SK-N-SH treated with all-trans-retinoic acid at 6 μM for 48 hours (cell line): Measurements from ENCODE around the gene NCK2.

Experiments used
- ATAC-seq: fragments of 200-7000 bp; cut with Tn5 transposase; 3 replicates; pipeline ENCODE4 v1.9.1; 2020; ENCODE audit warnings: mild to moderate bottlenecking, moderate library complexity
- BACH2 ChIP-seq: fragments of 250-450 bp; sonication (Bioruptor Pico); IDR thresholded peaks from 2 replicates; pipeline ENCODE4 v1.9.0; 2021; ENCODE audit warnings: mild to moderate bottlenecking, borderline replicate concordance
- CREB5 ChIP-seq: fragments of 250-450 bp; sonication (Bioruptor Pico); IDR thresholded peaks from 2 replicates; pipeline ENCODE4 v1.5.1; 2020; ENCODE audit warnings: low read depth, mild to moderate bottlenecking, moderate library complexity
- CSDC2 ChIP-seq: fragments of 250-450 bp; sonication (Bioruptor Pico); IDR thresholded peaks from 2 replicates; pipeline ENCODE4 v1.5.0; 2020; ENCODE audit warnings: mild to moderate bottlenecking, moderate library complexity
- CSRNP3 ChIP-seq: fragments of 250-450 bp; sonication (Bioruptor Pico); IDR thresholded peaks from 2 replicates; pipeline ENCODE4 v1.5.1; 2021; ENCODE audit warnings: mild to moderate bottlenecking, moderate library complexity
- ESRRG ChIP-seq: fragments of 250-450 bp; sonication (Bioruptor Pico); IDR thresholded peaks from 2 replicates; pipeline ENCODE4 v1.6.1; 2021; ENCODE audit warnings: mild to moderate bottlenecking
- OSR1 ChIP-seq: fragments of 250-450 bp; sonication (Bioruptor Pico); IDR thresholded peaks from 2 replicates; pipeline ENCODE4 v1.8.0; 2022; ENCODE audit warnings: moderate library complexity, mild to moderate bottlenecking, inconsistent platforms
- POU6F1 ChIP-seq: fragments of 250-450 bp; sonication (Bioruptor Pico); IDR thresholded peaks from 2 replicates; pipeline ENCODE4 v1.8.0; 2021; ENCODE audit warnings: low read depth, mild to moderate bottlenecking, moderate library complexity, borderline replicate concordance
- PPARA ChIP-seq: fragments of 250-450 bp; sonication (Bioruptor Pico); IDR thresholded peaks from 2 replicates; pipeline ENCODE4 v1.5.0; 2020; ENCODE audit warnings: mild to moderate bottlenecking, borderline replicate concordance
- RARB ChIP-seq: fragments of 250-450 bp; sonication (Bioruptor Pico); IDR thresholded peaks from 2 replicates; pipeline ENCODE4 v1.8.0; 2021; ENCODE audit warnings: mild to moderate bottlenecking, moderate library complexity
- SNAI2 ChIP-seq: fragments of 250-450 bp; sonication (Bioruptor Pico); IDR thresholded peaks from 2 replicates; pipeline ENCODE4 v1.5.0; 2020; ENCODE audit warnings: mild to moderate bottlenecking, moderate library complexity
- TOX ChIP-seq: fragments of 250-450 bp; sonication (Bioruptor Pico); IDR thresholded peaks from 2 replicates; pipeline ENCODE4 v1.8.0; 2021; ENCODE audit warnings: mild to moderate bottlenecking, moderate library complexity, borderline replicate concordance
- TSHZ2 ChIP-seq: fragments of 250-450 bp; sonication (Bioruptor Pico); IDR thresholded peaks from 2 replicates; pipeline ENCODE4 v1.5.0; 2020; ENCODE audit warnings: mild to moderate bottlenecking, moderate library complexity
- ZC3H10 ChIP-seq: fragments of 250-450 bp; sonication (Bioruptor Pico); IDR thresholded peaks from 2 replicates; pipeline ENCODE4 v1.5.1; 2021; ENCODE audit warnings: mild to moderate bottlenecking, moderate library complexity
- ZFP3 ChIP-seq: fragments of 250-450 bp; sonication (Bioruptor Pico); IDR thresholded peaks from 2 replicates; pipeline ENCODE4 v1.5.0; 2020; ENCODE audit warnings: mild to moderate bottlenecking, moderate library complexity
- ZFP30 ChIP-seq: fragments of 450-650 bp; formaldehyde crosslinking; IDR thresholded peaks from 2 replicates; pipeline ENCODE4 v1.5.0; 2022; ENCODE audit warnings: mild to moderate bottlenecking, moderate library complexity
- ZNF70 ChIP-seq: fragments of 450-650 bp; formaldehyde crosslinking; IDR thresholded peaks from 2 replicates; pipeline ENCODE4 v1.5.0; 2020; ENCODE audit warnings: mild to moderate bottlenecking, moderate library complexity

Gene NCK2

GRCh38 chr2:105785095-105785847 is 40.6 kb downstream of the NCK2 start:
- no peak for TF ChIP-seq ZNF70 (CRISPR knock-in tag)
- TF ChIP-seq TSHZ2 (CRISPR knock-in tag) = no peak
- no peak for TF ChIP-seq RARB (CRISPR knock-in tag)
- no peak for TF ChIP-seq BACH2 (CRISPR knock-in tag)
- no peak for TF ChIP-seq PPARA (CRISPR knock-in tag)
- no peak for TF ChIP-seq ZFP3 (CRISPR knock-in tag)
- no peak for TF ChIP-seq ZC3H10 (CRISPR knock-in tag)
- TF ChIP-seq TOX (CRISPR knock-in tag) = no peak
- no peak for TF ChIP-seq ZFP30 (CRISPR knock-in tag)
- TF ChIP-seq SNAI2 (CRISPR knock-in tag) = no peak
- no peak for TF ChIP-seq CSRNP3 (CRISPR knock-in tag)
- TF ChIP-seq CREB5 (CRISPR knock-in tag) = no peak
- ATAC-seq = no peak

- no peak for TF ChIP-seq OSR1
- TF ChIP-seq CSDC2 (CRISPR knock-in tag) = no peak
- no peak for TF ChIP-seq CREB5 (CRISPR knock-in tag)
- no peak for TF ChIP-seq POU6F1 (CRISPR knock-in tag)
- TF ChIP-seq ESRRG (CRISPR knock-in tag) = no peak
- no peak for TF ChIP-seq TSHZ2 (CRISPR knock-in tag)
- ATAC-seq = no peak
Observed at GRCh38 chr2:105786231-105787230, 41.8 kb downstream of the NCK2 start.
